GM12892 (cell line): ENCODE measurements around the gene ZNF454. TPM values are rescaled to one million over a fixed set of nuclear protein-coding genes. Genes with fewer than 3 reads are reported as not detected.

ENCODE experiments used
- DNase-seq: peaks from one replicate; pipeline ENCODE4 v3.0.0; 2011; ENCODE audit not compliant: insufficient read length
- FAIRE-seq: peaks from 2 replicates; lab custom pipeline; 2011; peaks lifted over from hg19 to GRCh38; lab: Jason Lieb, UNC
- POLR2A ChIP-seq: IDR thresholded peaks from 2 replicates; pipeline ENCODE4 v1.6.1; 2011; ENCODE audit warnings: low read depth, low read length, control low read depth
- POLR2AphosphoS5 ChIP-seq: IDR thresholded peaks from 2 replicates; pipeline ENCODE4 v1.6.1; 2011; ENCODE audit warnings: low read depth, low read length, control low read depth
- TAF1 ChIP-seq: IDR thresholded peaks from 2 replicates; pipeline ENCODE4 v1.6.1; 2011; ENCODE audit warnings: low read depth, mild to moderate bottlenecking, control low read depth, low read length, borderline replicate concordance
- polyA plus RNA-seq: library from polyadenylated mRNA; unstranded; fragments of >200 nt; gene quantifications from one replicate; pipeline ENCODE4 v1.2.1, GENCODE V29; 2012; ENCODE audit warnings: missing spikeins, inconsistent platforms; ENCODE audit not compliant: missing spikeins

The ZNF454 gene
- polyA plus RNA-seq, result not detected

DNA sequence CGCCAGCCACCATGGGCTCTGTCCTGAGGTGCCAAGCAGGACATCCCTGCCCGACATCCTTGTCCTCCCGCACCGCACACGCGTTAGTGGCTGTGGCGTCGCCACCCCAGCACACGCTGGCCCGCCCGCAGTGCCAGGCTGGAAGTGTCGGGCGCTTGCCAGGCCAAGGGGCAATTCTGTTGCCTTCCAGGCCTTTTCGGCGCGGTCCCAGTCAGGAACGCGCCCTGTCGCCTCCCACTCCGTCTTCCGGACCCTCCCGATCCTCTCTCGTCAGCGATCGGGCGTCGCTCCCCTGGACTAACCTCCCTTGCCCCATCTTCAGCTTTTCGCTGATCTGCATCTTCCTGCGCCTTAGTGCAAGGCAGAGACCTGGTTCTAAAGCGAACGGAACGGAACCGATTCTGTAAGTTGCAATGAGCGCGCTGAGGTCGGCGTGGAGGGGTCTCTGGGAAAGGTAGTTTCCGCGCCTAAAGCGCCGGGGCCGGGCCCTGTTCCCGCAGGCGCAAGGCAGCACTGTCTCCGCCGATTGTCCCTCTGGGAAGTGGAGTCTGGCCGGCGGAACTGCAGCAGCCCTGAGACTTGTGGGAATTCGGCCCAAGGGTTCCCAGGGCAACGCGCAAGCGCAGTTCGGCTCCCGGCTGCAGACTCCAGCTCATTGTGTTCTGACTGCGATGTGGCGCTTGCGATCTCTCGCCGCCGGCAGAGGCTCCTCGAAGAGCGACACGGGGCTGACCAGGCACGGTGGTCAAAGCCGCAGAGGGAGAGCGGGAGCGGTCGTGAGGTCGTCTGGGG, at the start of gene ZNF454:
Gene ZNF454, plus strand, starts transcription at position 630 of the 792 bp plus-strand sequence. CDS start 1,594 bp downstream, outside the sequence.
- DNase-seq (no peak), FAIRE-seq (no peak)
- TF ChIP-seq POLR2A (no peak), TAF1 (no peak), POLR2AphosphoS5 (no peak)

- no peak for FAIRE-seq
- TF ChIP-seq POLR2AphosphoS5, result no peak
- no peak for DNase-seq
These were observed 45.1 kb upstream of the ZNF454 start, which contains the start of gene ZFP2 for GRCh38 chr5:178895615-178896571. Gene ZFP2 (plus strand): TSS chr5:178895913. CDS start chr5:178931314, 35,401 bp downstream.

GRCh38 chr5:178899289-178899688, 41.7 kb upstream of the ZNF454 start:
- no peak for DNase-seq
- FAIRE-seq, result no peak
- no peak for TF ChIP-seq POLR2A
- TF ChIP-seq TAF1, result no peak
- no peak for TF ChIP-seq POLR2AphosphoS5

- TF ChIP-seq TAF1, result no peak
- no peak for TF ChIP-seq POLR2A
- no peak for TF ChIP-seq POLR2AphosphoS5
- DNase-seq, result no peak
- no peak for FAIRE-seq
These were observed 38.1 kb upstream of the ZNF454 start for GRCh38 chr5:178902849-178903248.

DNA sequence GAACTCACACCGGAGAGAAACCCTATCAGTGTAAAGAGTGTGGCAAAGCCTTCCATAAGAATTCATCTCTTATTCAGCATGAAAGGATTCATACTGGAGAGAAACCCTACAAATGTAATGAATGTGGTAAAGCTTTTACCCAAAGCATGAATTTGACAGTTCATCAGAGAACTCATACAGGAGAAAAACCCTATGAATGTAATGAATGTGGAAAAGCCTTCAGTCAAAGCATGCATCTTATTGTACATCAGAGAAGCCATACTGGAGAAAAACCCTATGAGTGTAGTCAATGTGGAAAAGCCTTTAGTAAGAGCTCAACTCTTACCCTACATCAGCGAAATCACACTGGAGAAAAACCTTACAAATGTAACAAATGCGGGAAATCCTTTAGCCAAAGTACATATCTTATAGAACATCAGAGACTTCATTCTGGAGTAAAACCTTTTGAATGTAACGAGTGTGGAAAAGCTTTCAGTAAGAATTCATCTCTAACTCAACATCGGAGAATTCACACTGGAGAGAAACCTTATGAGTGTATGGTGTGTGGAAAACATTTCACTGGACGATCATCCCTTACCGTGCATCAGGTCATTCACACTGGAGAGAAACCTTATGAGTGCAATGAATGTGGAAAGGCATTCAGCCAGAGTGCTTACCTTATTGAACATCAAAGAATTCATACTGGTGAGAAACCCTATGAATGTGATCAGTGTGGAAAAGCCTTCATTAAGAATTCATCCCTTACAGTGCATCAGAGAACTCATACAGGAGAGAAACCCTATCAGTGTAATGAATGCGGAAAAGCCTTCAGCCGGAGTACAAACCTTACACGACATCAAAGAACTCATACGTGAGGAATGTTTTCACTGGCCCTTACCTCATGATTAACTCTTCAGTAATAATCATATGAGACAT, 8.9 kb upstream of the ZNF454 start:
- FAIRE-seq (no peak), DNase-seq (no peak)
- no peak for TF ChIP-seq TAF1
- no peak for TF ChIP-seq POLR2A

DNA sequence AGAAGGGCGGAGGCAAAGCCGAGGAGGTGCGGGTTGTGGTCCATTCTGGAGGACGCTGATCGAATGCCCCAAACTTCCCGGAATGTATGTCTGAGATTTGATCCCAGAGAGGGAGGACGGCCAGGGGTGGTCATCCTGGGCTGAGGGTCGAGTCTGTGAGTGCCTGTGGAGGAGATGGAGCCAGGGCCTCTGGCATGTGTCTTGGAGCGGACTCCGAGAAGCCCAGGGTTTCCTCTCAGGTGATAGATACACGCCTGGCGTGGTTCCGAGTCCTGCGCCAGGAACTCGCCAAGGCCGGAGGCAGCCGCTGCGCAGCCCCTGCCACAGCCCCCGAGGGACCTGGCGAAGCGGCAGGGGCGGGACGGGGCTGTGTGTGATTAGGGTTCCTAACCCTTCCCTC, 363 bp downstream of the ZNF454 start:
- no peak for FAIRE-seq
- no peak for TF ChIP-seq POLR2AphosphoS5
- TF ChIP-seq TAF1, result no peak
- no peak for TF ChIP-seq POLR2A
- no peak for DNase-seq

- TF ChIP-seq POLR2A, result no peak
- TF ChIP-seq POLR2AphosphoS5, result no peak
- no peak for TF ChIP-seq TAF1
- no peak for DNase-seq
- FAIRE-seq, result no peak
These were observed 24.6 kb downstream of the ZNF454 start for GRCh38 chr5:178965465-178966055.

DNA sequence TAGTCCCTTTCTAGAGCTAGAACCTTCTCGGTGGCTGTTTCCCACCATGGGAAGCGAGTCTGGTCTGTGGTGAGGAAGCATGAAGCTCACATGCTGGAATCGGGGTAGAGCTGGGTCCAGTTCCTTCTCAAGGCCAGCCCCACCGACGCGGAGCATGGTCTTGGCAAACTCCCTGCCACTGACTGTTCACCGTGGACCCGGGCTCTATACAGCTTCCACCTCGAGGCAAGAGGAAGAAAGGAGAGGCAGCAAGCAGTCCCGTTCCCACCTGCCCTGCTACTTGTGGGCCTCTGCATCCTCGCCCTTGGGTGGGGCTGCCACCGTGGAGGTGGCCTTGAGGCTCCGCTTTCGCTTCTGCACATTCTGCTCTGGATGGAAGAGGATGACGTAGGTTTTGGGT, 40.4 kb downstream of the ZNF454 start:
- TF ChIP-seq TAF1, result no peak
- no peak for TF ChIP-seq POLR2A
- TF ChIP-seq POLR2AphosphoS5, result no peak
- FAIRE-seq, result no peak
- no peak for DNase-seq

- FAIRE-seq (no peak), DNase-seq (no peak)
- no peak for TF ChIP-seq TAF1
- TF ChIP-seq POLR2A, result no peak
- TF ChIP-seq POLR2AphosphoS5, result no peak
These were observed 41.9 kb downstream of the ZNF454 start for GRCh38 chr5:178982941-178983340.

GRCh38 chr5:178983728-178984127, 42.7 kb downstream of the ZNF454 start:
- FAIRE-seq (no peak), DNase-seq (no peak)
- TF ChIP-seq POLR2AphosphoS5 (no peak), TAF1 (no peak), POLR2A (no peak)
